Measurements from ENCODE around the gene CAND1. TPM values are rescaled to one million over a fixed set of nuclear protein-coding genes. Genes with fewer than 3 reads are reported as not detected.

The CAND1 gene
- total RNA-seq (2022; extraction: Qiagen RNA extraction) = 65.7 to 96.2 TPM (median 87.6 TPM) in 5 replicates

DNA sequence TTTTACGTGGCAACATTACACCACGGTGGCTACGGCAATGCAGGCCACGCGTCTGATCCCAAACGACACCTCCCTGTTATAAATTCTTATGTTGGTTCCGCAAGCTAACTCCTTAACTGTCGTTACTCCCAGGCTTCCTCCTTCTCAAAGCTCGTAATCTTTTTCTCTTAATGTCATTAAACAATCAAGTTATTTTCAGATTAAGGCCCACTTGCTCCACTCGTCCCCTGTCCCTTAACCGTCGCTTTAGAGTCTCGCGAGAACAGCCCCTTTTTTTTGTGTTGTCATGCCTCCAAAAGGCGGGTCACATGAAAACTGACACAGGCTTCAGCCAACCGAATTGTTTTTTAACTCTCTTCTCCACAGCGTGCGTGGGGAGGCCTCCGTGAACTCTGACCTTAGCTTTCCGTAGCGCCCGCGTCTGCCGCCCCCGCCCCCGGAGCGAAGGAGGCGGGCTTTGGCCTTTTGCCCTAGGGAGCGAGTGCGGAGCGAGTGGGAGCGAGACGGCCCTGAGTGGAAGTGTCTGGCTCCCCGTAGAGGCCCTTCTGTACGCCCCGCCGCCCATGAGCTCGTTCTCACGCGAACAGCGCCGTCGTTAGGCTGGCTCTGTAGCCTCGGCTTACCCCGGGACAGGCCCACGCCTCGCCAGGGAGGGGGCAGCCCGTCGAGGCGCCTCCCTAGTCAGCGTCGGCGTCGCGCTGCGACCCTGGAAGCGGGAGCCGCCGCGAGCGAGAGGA is at the start of gene CAND1:
Gene CAND1 (plus strand): TSS at position 463 of the 737 bp plus-strand sequence. CDS start 360 bp downstream, outside the sequence.

All from A549 treated with CORT108297 at 1 μM for 4 hours (cell line).